Stimulated activated CD4-positive, alpha-beta T cell treated with anti-CD3 and anti-CD28 coated beads, Interleukin-15, amount 100 ng/mL, for 48 hours (primary cell): Measurements from ENCODE around the gene FAM151B.
"Not testable (repeated sequence)": the region's sequence is repeated elsewhere in the genome, so short reads cannot be mapped to it uniquely, and the experiment has no call there.

Source experiments
- DNase-seq, 2 donors: peaks; one replicate each; pipeline ENCODE4 v3.0.0-alpha.2; 2020; ENCODE audit warnings: low read depth in 2 of 2

The FAM151B gene

GRCh38 chr5:80487829-80488721 is at the start of gene FAM151B:
TSS of gene FAM151B (plus strand) at chr5:80488100. CDS start at chr5:80488124, 24 bp downstream.
- DNase-seq, result peak; percentile 65 to 67

GRCh38 chr5:80438739-80439138 is 49.2 kb upstream of the FAM151B start:
- DNase-seq, result no peak

- DNase-seq, result no peak
Observed at GRCh38 chr5:80439213-80439612, 48.7 kb upstream of the FAM151B start.

- no peak for DNase-seq
Observed at GRCh38 chr5:80442742-80443141, 45.2 kb upstream of the FAM151B start.

- no peak for DNase-seq
Observed at GRCh38 chr5:80453366-80453765, 34.5 kb upstream of the FAM151B start.

- DNase-seq, result no peak
Observed at GRCh38 chr5:80463269-80463668, 24.6 kb upstream of the FAM151B start.

- DNase-seq, result no peak
Observed at GRCh38 chr5:80466669-80467485, 21.0 kb upstream of the FAM151B start.

GRCh38 chr5:80468131-80468530 is 19.8 kb upstream of the FAM151B start:
- DNase-seq, result no peak

- DNase-seq, result not testable (repeated sequence)
Observed at GRCh38 chr5:80470631-80471030, 17.3 kb upstream of the FAM151B start.

GRCh38 chr5:80474929-80475328 is 13.0 kb upstream of the FAM151B start:
- DNase-seq, result no peak

GRCh38 chr5:80479713-80480112 is 8.2 kb upstream of the FAM151B start:
- DNase-seq, result no peak

- no peak for DNase-seq
Observed at GRCh38 chr5:80480354-80480753, 7.5 kb upstream of the FAM151B start.

GRCh38 chr5:80481019-80481893 is 6.6 kb upstream of the FAM151B start:
- DNase-seq, result peak in 1 of 2 donors; percentile 2

GRCh38 chr5:80482578-80482977 is 5.3 kb upstream of the FAM151B start:
- DNase-seq, result no peak

GRCh38 chr5:80483636-80484232 is 4.2 kb upstream of the FAM151B start:
- no peak for DNase-seq

- DNase-seq, result no peak
Observed at GRCh38 chr5:80487444-80487828, 464 bp upstream of the FAM151B start.

GRCh38 chr5:80491296-80491695 is 3.4 kb downstream of the FAM151B start:
- DNase-seq, result no peak

- DNase-seq, result no peak
Observed at GRCh38 chr5:80492741-80493140, 4.8 kb downstream of the FAM151B start.

GRCh38 chr5:80493443-80493842 is 5.5 kb downstream of the FAM151B start:
- DNase-seq, result not testable (repeated sequence)

GRCh38 chr5:80495891-80496290 is 8.0 kb downstream of the FAM151B start:
- no peak for DNase-seq

GRCh38 chr5:80502800-80503199 is 14.9 kb downstream of the FAM151B start:
- DNase-seq, result no peak
